22Rv1 (cell line): ENCODE measurements around the gene BRDT.

Source experiments
- CTCF ChIP-seq: fragments of 450-650 bp; IDR thresholded peaks from 2 replicates; pipeline ENCODE4 v1.5.1; 2017; ENCODE audit warnings: mild to moderate bottlenecking
- ZFX ChIP-seq: fragments of 450-650 bp; IDR thresholded peaks from 2 replicates; pipeline ENCODE4 v1.6.1; 2017; ENCODE audit warnings: antibody characterized with exemption, borderline replicate concordance

- TF ChIP-seq CTCF (no peak), ZFX (no peak)
These were observed 32.9 kb downstream of the BRDT start for GRCh38 chr1:91981996-91982609.
